GM12891 (cell line): ENCODE results near the gene CNTNAP4.

ENCODE experiments used
- POLR2A ChIP-seq: IDR thresholded peaks from 2 replicates; pipeline ENCODE4 v1.6.1; 2011; ENCODE audit warnings: low read depth, low read length, control low read depth
- POLR2AphosphoS5 ChIP-seq: IDR thresholded peaks from 2 replicates; pipeline ENCODE4 v1.6.1; 2011; ENCODE audit warnings: low read depth, low read length, control low read depth
- POU2F2 ChIP-seq: IDR thresholded peaks from 2 replicates; pipeline ENCODE4 v1.6.1; 2011; ENCODE audit warnings: low read depth, mild to moderate bottlenecking, control low read depth, low read length, moderate library complexity
- SPI1 ChIP-seq: IDR thresholded peaks from 2 replicates; pipeline ENCODE4 v1.6.1; 2011; ENCODE audit warnings: low read depth, low read length, control low read depth
- TAF1 ChIP-seq: IDR thresholded peaks from 2 replicates; pipeline ENCODE4 v1.6.1; 2011; ENCODE audit warnings: low read depth, low read length, control low read depth

GRCh38 chr16:76303637-76304314 is 26.6 kb downstream of the CNTNAP4 start:
- no peak for TF ChIP-seq SPI1
- no peak for TF ChIP-seq POLR2AphosphoS5
- no peak for TF ChIP-seq POLR2A
- no peak for TF ChIP-seq TAF1
- no peak for TF ChIP-seq POU2F2
